ENCODE results near the gene NRM. TPM values are rescaled to one million over a fixed set of nuclear protein-coding genes. Genes with fewer than 3 reads are reported as not detected.

The NRM gene
- total and polyA plus RNA-seq, 8 donors = 13.1 to 55.1 (median 38.1) TPM

DNA sequence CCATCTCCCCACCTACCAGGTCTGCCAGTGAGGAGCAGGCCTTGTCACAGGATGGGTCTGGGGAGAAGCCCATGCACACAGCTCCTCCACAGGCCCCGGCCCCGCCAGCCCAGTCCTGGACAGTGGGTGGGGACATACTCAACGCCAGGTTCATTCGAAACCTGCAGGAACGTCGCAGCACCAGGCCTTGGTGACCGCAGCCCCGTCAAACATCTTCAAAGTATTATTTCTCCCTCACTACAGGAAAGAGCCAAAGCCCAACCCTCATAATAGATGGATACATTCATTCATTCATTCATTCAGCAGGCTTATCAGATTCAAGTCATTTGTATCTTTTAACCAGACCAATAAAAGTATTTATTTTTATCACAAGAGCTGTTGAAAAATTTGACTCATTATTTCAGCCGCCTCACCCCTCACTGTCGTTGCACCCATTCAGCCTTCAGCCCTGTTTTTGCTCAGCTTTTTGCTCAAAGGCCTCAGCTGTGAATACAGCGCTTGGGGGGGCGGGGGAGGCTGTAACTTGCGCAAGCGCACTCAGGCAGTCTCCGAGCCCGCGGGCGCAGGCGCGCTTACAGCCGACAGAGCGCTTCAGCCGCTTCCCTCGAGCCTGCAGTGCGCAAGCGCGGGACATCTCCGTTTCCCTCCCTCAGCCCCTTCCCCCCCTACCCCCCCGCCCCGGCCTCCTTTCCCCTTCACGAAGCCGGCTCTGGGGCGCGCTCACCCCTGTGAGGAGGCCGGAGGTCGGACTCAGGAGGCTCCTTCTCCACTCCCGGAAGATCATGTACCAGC is 44.1 kb downstream of the NRM start, which contains the start of gene C6orf136:
Gene C6orf136 (plus strand): TSS at position 684 of the 792 bp plus-strand sequence. CDS start 99 bp downstream, at position 783.
- TF ChIP-seq, protein P1, sequence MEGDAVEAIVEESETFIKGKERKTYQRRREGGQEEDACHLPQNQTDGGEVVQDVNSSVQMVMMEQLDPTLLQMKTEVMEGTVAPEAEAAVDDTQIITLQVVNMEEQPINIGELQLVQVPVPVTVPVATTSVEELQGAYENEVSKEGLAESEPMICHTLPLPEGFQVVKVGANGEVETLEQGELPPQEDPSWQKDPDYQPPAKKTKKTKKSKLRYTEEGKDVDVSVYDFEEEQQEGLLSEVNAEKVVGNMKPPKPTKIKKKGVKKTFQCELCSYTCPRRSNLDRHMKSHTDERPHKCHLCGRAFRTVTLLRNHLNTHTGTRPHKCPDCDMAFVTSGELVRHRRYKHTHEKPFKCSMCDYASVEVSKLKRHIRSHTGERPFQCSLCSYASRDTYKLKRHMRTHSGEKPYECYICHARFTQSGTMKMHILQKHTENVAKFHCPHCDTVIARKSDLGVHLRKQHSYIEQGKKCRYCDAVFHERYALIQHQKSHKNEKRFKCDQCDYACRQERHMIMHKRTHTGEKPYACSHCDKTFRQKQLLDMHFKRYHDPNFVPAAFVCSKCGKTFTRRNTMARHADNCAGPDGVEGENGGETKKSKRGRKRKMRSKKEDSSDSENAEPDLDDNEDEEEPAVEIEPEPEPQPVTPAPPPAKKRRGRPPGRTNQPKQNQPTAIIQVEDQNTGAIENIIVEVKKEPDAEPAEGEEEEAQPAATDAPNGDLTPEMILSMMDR (IDR thresholded peaks at IDR 0.05) = no peak
- Histone ChIP-seq H3K27ac (peak within 1 kb of the TSS; percentile 85 to 91), H3K4me3 (peak within 1 kb of the TSS; percentile 94 to 99), H3K9me3 (no peaks in the 10 kb centered on the region), H3K4me1 (peaks cover 4 to 42% of the 10 kb centered on the region in 2 donors), H3K36me3 (peaks cover 0 to 31% of the 10 kb centered on the region in 2 donors), H3K27me3 (no peaks in the 10 kb centered on the region)
- intact Hi-C loops (cut with DNase I) = no loop called here
- peak; percentile 83 to 98 (median 94) for DNase-seq
- ATAC-seq = peak; percentile 92

DNA sequence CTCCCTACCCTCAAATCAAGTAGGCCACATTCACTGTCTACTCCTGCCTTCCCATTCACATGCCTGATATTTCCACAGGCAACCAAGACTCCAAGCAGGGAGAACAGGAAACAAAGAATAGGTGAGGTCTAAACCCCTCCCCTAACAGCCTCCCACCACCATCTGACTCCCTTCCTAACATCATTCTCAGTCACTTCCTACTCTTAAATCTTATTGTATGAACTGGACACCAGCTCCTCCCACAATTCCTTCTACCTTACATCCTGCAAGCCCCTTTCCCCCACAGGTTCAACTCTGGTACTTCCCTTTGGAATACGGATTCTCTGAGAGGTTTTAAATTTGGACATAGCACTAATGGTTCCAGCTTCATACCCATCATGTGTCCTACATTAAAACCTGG is 44.8 kb downstream of the NRM start:
- H3K4me1 ChIP-seq = peaks cover 4 to 42% of the 10 kb centered on the region in 2 donors
- H3K27ac ChIP-seq = no peak overlapping the region
- intact Hi-C loops (cut with DNase I) = no loop called here
- H3K4me3 ChIP-seq = peak overlapping the region in 1 of 2 donors; percentile 94
- DNase-seq (no peak), ATAC-seq (no peak)
- TF ChIP-seq, protein P1 (IDR thresholded peaks at IDR 0.05) = no peak
- H3K27me3 ChIP-seq = no peaks in the 10 kb centered on the region
- peaks cover 0 to 31% of the 10 kb centered on the region in 2 donors for H3K36me3 ChIP-seq
- no peaks in the 10 kb centered on the region for H3K9me3 ChIP-seq

DNA sequence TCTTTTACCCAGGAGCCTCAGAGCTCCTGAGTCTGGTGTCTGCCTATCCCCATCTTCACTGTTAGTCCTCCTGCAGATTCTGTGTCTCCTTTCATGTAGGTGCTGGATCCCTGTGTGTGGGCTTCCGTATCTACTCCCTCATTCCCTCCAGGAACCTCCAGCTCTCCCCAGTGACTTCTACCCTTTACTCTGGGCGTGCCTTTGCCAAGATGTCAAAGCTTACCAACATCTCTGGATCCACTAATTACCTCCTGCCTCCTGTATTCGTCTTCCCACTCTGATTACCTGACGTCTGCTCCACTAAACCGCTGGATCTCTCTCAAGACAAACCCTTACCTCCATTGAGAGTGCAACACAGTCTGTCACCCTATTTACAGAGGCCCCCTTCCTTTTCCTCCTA is 46.0 kb downstream of the NRM start:
- DNase-seq = no peak
- Histone ChIP-seq H3K27ac (no peak overlapping the region), H3K9me3 (no peaks in the 10 kb centered on the region), H3K27me3 (no peaks in the 10 kb centered on the region), H3K4me1 (peaks cover 4 to 42% of the 10 kb centered on the region in 2 donors), H3K4me3 (no peak overlapping the region), H3K36me3 (peaks cover 0 to 30% of the 10 kb centered on the region in 2 donors)
- no peak for ATAC-seq
- intact Hi-C loops (cut with DNase I) = no loop called here
- TF ChIP-seq, protein P1 (IDR thresholded peaks at IDR 0.05) = no peak

DNA sequence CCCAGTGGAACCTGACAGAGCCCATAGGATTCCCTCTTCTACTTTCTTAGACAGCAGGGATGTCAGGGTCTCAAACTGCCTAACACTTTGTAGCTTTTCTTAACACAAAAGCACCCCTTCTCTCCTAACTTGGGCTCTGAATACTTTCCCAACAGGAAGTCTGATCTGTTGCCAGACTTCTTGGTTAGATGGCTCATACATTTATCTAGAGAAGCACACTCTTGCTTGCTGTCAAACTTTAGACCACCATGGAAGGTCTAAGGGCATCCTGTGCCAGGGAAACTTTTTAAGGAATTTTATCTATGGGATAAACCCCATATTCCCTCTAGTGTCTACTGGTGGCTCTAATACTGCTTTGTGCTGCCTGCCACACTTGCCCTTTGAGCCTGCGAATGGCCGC is 47.1 kb downstream of the NRM start:
- no peaks in the 10 kb centered on the region for H3K27me3 ChIP-seq
- ATAC-seq (no peak), DNase-seq (no peak)
- H3K4me3 ChIP-seq = no peak overlapping the region
- H3K4me1 ChIP-seq = peaks cover 4 to 42% of the 10 kb centered on the region in 2 donors
- peak overlapping the region in 1 of 2 donors; percentile 38 for H3K27ac ChIP-seq
- H3K36me3 ChIP-seq = peaks cover 0 to 40% of the 10 kb centered on the region in 2 donors
- intact Hi-C loops (cut with DNase I) = no loop called here
- TF ChIP-seq, protein P1 (IDR thresholded peaks at IDR 0.05) = no peak
- H3K9me3 ChIP-seq = no peaks in the 10 kb centered on the region

DNA sequence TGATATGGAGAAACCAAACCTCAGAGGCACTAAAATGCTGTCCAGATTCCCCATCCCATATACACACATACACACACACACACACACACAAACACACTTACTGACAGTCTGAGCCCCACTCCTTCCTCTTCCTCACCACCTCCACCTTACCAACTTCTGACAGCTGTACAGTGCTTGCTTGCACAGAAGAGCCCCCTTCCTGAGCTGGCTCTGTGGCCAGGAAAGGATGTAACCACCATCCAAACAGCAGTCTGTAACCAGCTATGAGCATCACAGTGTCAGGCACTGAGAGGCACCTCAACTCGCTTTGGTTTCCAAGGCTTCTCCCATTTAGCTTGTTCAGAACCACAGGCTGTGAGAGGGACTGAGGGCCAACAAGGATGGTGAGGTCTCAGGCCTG is 49.7 kb downstream of the NRM start:
- Histone ChIP-seq H3K36me3 (peaks cover 0 to 41% of the 10 kb centered on the region in 2 donors), H3K4me3 (no peak overlapping the region), H3K27ac (no peak overlapping the region), H3K9me3 (no peaks in the 10 kb centered on the region), H3K27me3 (no peaks in the 10 kb centered on the region), H3K4me1 (peaks cover 0 to 26% of the 10 kb centered on the region in 2 donors)
- TF ChIP-seq, protein P1 (IDR thresholded peaks at IDR 0.05) = no peak
- intact Hi-C loops (cut with DNase I) = no loop called here
- DNase-seq (no peak), ATAC-seq (no peak)
